ENCODE measurements around the gene PTPN9. TPM values are rescaled to one million over a fixed set of nuclear protein-coding genes. Genes with fewer than 3 reads are reported as not detected.

Gene PTPN9
- total and polyA plus RNA-seq, 2 of the 13 experiments (the other 11 are each of a cell fraction or from before 2014, with no cell fraction given): 16.6 to 19.9 TPM

- TF ChIP-seq ZNF354B (CRISPR knock-in tag; IDR thresholded peaks at IDR 0.05) (no peak), ZNF556 (CRISPR knock-in tag; IDR thresholded peaks at IDR 0.05; ENCODE audit: borderline replicate concordance) (peak; percentile 79; the same call in 1 of the 2 replicates), ZNF138 (CRISPR knock-in tag; IDR thresholded peaks at IDR 0.05; ENCODE audit: low read depth) (peak; percentile 15; the same call in 1 of the 2 replicates), IKZF4 (CRISPR knock-in tag; IDR thresholded peaks at IDR 0.05; ENCODE audit: borderline replicate concordance, low read depth, not compliant biosample characterization) (no peak), TEAD3 (CRISPR knock-in tag; optimal IDR thresholded peaks at IDR 0.05; ENCODE audit: borderline replicate concordance) (peak; percentile 58), ARNT (IDR thresholded peaks at IDR 0.05) (no peak), RAD21 (CRISPR knock-in tag; IDR thresholded peaks at IDR 0.05) (peak; percentile 9; the same call in 1 of the 2 replicates), RNF219 (CRISPR knock-in tag; IDR thresholded peaks at IDR 0.05) (peak; percentile 86; the same call in 1 of the 2 replicates), RFX1 (IDR thresholded peaks at IDR 0.05) (no peak), ASH2L (IDR thresholded peaks at IDR 0.05; ENCODE audit: insufficient read length, low read depth, low read length) (peak; percentile 58), NFIB (CRISPR knock-in tag; IDR thresholded peaks at IDR 0.05; ENCODE audit: borderline replicate concordance) (no peak), IRX3 (CRISPR knock-in tag; IDR thresholded peaks at IDR 0.05; ENCODE audit: borderline replicate concordance, low read depth) (no peak), TCF7L2 (IDR thresholded peaks at IDR 0.05; ENCODE audit: low read depth, low read length) (no peak), RCOR2 (CRISPR knock-in tag; IDR thresholded peaks at IDR 0.05) (peak; percentile 47; the same call in 1 of the 2 replicates), ZFYVE20 (CRISPR knock-in tag; IDR thresholded peaks at IDR 0.05; ENCODE audit: borderline replicate concordance, low read depth) (no peak), PCBP1 (IDR thresholded peaks at IDR 0.05; ENCODE audit: borderline replicate concordance, low read depth, low read length) (no peak), BRCA1 (CRISPR knock-in tag; IDR thresholded peaks at IDR 0.05) (0 out of 2 replicates have a peak, but pooled peaks have one; percentile 69), GATAD1 (CRISPR knock-in tag; IDR thresholded peaks at IDR 0.05) (peak; percentile 82), MYC (CRISPR knock-in tag; IDR thresholded peaks at IDR 0.05; ENCODE audit: borderline replicate concordance) (peak; percentile 91), CCDC6 (CRISPR knock-in tag; IDR thresholded peaks at IDR 0.05) (no peak), HMG20A (CRISPR knock-in tag; IDR thresholded peaks at IDR 0.05; ENCODE audit: borderline replicate concordance) (no peak), ZNF891 (CRISPR knock-in tag; IDR thresholded peaks at IDR 0.05) (peak; percentile 23; the same call in 1 of the 2 replicates), FOXO1 (CRISPR knock-in tag; IDR thresholded peaks at IDR 0.05) (peak; percentile 46; the same call in 1 of the 2 replicates)
Observed at GRCh38 chr15:75625542-75626347, 46.6 kb upstream of the PTPN9 start, which contains the start of gene SNUPN (continued).

Measured in HepG2 (cell line).